Stimulated activated CD8-positive, alpha-beta memory T cell treated with anti-CD3 and anti-CD28 coated beads, Interleukin-7, amount 100 ng/mL, for 4 hours (primary cell): ENCODE measurements around the gene ACSM5.

Experiments
- DNase-seq, 2 donors: peaks; one replicate each; pipeline ENCODE4 v3.0.0-alpha.2; 2020; ENCODE audit warnings: low read depth in 2 of 2

The ACSM5 gene, protein sequence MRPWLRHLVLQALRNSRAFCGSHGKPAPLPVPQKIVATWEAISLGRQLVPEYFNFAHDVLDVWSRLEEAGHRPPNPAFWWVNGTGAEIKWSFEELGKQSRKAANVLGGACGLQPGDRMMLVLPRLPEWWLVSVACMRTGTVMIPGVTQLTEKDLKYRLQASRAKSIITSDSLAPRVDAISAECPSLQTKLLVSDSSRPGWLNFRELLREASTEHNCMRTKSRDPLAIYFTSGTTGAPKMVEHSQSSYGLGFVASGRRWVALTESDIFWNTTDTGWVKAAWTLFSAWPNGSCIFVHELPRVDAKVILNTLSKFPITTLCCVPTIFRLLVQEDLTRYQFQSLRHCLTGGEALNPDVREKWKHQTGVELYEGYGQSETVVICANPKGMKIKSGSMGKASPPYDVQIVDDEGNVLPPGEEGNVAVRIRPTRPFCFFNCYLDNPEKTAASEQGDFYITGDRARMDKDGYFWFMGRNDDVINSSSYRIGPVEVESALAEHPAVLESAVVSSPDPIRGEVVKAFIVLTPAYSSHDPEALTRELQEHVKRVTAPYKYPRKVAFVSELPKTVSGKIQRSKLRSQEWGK

DNA sequence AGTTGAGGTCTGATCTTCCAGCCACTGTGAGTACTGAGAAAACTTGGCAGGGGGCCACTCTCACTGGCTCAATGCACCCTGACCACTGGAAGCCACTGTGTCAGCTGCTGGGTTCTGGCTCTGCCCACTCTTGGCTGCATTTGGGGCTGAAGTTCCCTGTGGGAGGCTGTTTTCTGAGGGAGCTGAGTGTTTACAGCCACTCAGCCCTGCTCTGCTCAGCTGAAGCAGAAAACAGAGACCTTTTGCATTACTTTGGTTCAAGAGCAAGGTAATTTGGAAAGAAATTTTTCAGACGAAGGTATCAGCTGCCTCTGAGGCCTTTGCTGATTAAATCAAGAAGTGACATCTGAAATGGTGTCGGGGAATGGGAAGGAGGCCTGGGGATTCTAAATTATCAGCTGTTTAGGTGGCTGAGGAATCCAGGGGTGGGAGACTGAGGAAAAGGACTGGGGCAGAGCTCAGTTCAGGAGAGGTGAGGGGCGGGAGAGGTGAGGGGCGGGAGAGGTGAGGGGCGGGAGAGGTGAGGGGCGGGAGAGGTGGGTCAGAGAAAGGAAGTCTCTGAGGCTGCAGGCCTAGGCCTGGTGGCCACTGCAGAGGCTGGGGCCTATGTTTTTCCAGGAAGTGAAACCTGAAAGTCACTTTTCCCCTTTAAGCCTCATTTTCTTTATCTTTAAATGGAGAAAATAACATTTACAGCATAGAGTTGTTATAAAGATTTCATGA is at the start of gene ACSM5:
Gene ACSM5, plus strand, starts transcription at position 137 of the 723 bp plus-strand sequence. CDS start 1,951 bp downstream, outside the sequence.
- DNase-seq, result no peak

DNA sequence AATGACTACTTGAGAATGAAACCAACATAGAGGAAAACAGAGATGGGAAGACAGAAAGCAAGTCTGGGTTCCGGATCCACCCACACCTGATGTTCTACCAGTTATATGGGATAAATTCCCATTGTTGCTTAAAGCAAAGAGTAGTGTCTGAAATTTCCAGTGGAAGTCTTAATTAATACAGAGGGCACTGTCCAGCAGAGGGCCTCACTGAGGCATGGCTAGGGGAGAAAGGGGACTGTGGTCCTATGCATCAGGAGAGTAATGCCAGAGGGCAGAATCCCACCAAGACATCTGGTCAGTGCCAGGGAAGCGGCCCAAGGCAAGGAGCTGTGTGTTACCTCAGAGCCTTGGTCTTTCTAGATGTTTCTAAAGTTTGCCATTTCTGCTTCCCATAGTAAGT is 49.3 kb upstream of the ACSM5 start:
- no peak for DNase-seq

DNA sequence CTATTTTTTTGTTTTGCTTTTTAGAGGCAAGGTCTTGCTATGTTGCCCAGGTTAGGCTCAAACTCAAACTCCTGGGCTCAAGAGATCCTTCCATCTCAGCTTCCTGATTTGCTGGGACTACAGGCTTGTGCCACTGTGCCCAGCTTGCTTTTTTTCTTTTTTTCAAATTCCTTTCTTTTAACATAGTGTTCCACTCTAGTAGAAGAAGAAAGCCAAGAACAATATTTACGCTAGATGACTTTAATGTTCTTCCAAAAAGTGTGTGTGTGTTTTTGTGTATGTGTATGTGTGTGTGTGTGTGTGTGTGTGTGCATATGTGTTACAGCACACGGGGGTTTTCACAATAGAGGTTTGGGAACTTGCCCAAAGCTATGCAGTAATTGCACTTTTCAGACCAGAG is 46.1 kb upstream of the ACSM5 start:
- DNase-seq, result no peak

DNA sequence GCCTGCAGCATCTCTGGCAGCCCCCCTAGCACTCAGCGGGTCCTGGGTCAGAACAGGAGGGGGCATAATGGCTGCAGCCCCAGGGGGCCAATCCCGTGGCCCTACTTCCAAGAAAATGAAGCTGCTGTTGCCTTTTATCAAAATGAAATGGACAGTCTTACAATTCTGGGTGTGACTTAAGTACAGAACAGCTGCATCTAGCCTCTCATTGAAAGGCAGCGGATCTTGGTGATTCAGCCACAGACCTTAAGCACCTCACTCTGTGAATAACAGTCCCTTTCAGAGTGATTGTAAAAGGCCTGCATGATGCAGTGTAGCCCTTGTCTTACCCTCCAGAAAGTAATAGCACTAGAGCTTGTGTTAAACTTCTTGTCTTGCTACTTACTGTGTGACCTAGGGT is 45.3 kb upstream of the ACSM5 start:
- no peak for DNase-seq

DNA sequence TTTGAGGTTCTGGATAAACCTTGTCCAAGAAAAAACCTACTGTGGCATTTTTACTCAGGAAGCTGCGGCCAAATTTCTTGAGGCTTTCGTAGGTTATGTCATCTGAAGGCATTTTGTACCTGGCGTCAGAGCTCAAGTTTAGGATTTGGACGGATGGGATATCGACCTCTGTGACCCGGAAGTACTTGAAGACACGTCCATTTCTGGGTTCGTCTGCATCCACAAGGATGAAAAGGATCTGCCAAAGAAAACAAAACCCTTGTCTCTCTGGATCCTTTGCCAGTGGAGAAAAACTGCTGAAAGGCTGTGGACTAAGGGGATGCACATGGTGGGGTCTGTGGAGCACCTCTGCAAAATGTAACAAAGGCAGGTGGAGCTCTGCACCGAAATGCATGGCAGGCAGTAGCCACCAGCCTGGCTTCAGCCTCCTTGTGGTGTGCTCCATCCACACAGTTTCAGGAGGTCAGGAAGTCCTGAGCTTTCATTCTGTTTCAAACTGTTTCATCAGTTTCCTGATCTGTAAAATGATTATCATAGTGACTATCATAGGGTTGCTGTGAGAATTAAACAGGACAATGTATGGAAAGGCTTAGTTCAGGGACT is 39.8 kb upstream of the ACSM5 start:
- DNase-seq, result no peak

DNA sequence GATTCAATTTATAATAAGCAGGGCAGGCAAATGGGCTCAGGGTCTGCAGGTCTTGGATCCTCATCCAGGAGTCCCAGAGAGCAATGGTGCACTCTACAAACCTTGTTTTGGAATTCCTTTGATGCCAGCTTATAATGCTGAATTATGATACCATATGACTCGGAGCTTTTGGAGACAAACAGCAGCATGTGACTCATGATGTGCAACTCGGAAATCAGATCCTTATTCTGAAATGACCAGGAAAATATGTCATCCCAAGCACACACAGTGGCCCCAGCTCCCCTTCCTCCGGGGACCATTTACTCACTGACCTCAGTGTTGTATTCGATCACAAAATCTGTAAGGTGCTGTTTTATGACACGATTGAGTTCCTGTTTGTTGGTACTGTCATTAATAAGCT is 36.6 kb upstream of the ACSM5 start:
- no peak for DNase-seq

DNA sequence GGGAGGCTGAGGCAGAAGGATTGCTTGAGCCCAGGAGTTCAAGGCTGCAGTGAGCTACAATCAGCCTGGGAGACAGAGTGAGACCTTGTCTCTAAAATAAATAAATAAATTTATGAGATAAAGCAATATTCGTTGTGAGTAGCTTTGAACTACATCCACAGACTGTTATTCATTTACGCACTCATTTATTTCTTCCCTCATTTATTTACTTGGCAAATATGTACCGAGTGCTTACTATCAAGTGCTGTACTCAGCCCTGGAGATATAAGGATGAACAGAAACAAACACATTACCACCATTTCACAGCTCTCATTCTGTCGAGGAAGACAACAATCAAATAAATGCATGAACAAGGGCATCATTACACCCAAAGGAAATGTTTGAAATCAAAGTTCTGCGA is 32.2 kb upstream of the ACSM5 start:
- DNase-seq, result no peak

DNA sequence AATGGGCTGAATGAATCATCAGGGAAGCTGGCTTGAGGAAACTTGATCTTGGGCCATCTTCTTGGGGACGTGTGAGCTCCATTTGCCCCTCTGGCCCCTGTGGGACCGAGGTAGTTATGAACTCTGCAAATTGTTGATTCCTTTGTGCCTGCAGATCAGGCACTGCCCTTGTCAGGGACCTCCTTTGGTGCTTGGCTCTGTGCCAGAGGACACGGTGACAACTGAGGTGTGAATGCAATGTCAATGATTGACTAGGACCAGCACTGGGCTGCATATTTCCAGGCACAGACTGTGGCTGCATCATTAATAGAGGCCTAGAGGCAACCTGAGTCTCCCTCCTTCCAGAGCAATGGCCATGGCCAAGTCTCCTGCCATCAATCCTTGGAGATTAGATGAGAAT is 28.6 kb upstream of the ACSM5 start:
- DNase-seq, result no peak

DNA sequence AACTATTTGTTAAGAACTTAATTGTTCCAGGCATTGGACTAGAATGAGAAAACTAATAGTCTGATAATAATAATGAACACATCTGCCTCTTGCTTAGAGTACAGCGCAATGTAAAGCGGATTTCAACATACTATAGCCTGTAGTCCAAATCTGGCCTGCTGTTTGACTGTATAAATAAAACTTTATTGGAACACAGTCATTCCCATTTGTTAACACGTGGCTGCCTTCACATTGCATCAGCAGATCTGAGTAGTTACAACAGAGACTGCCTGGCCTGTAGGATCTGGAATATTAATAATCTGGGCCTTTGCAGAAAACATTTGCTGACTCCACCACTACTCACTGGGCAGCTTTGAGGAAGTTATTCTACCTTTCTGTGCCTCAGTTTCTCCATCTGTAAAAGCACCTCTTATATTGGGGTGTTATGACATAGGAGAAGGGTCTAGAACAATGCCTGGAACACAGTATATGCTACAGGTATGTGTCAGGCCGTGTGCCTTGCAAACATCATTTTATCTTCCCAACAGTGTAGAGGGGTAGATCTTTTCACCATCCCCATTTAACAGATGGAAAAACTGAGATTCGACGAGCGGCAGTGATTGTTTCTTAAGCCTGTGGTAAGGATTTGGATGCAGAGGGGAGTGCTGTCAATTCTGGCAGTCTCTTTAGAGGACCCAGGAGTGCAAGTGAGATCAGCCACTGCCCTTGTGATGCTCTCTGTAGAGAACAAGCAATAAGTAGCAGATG is 27.0 kb upstream of the ACSM5 start:
- DNase-seq, result no peak

DNA sequence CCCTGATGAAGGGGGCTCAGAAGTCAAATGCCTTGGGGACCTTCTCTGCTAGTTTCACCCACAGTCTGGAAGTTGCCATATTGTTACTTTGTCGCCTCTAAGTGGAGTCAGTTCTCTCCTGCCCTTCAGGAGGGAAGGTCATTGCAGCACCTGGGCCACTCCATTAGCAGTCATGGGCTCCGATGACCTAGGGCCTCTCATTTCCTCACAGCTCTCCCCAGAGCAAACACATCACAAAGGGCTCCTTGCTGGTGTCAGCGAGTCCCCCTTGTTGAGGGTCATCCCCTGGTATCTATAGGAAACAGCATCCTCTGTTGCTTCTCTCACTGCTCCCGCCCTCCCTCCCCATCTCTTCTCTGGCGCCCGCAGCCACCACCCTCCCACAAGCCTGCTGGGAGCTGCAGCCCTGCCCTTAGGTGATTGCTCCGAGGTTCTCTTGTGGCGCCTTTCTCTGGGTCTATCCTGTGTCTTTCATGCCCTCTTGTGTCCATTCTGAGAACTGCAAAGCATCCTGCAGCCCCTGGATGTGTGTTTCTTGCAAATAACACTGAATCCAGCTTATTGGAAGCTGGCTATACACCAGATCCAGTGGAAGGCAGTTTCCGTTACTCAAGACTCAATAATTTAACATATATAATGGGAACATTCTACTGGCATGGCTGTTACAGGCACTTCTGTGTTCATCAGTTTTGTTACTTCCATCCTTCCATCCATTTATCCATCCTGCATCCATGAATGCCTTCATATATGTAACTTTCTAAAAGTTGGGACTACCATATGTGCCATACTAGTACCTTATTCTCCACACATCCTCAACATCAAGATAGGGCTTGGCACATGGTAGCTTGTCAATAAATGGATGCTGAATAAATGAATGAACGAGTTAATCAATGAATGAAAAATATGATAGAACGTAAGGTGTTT is 26.0 kb upstream of the ACSM5 start:
- DNase-seq, result peak; percentile 0 to 5

DNA sequence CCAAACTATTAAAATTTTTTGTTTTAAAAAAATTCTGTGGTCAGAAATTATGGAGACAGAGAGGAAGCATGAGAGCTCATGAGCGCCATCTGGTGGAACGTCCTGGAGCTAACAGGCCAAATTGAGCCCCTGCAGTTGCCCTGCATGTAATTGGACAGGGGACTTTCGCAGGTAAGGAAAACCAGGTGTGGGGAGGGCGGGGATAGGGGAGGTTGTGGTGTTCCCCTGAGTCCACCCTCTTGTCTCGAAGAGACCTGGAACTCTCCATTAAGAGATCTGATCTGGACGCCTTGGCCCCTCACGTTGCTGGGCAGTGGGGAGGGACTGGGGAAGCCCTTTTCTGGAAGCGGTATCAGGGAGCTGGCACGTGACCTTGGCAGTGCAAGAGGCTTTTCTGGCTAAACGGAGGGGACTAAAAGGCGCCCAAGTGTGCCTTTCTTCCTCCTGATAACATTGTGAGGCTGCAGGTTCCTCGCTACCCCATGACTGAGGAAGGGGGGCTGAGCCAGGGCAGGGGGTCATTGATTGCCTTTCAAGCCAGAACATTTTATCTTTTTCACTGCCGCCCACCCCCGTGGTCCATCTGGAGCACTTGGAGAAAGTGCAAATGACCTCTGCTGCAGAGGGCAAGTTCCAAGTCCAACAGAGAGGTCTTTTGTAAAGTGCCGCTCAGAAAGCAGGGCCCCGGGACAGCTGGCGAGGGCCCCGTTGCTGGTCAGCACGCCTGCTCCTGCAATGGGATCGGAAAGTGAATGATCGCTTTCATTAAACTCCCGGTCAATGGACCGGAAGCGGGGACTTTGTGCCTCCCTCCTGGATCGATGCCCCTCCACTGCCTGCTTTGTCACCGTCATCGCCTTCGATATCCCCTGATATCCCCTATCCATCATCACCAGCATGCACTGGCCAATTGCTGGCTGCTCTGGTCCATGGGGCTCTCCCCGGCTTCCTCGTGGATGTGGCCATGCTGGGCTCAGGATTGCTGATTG is 23.2 kb upstream of the ACSM5 start:
- peak in 1 of 2 donors; percentile 2 for DNase-seq

DNA sequence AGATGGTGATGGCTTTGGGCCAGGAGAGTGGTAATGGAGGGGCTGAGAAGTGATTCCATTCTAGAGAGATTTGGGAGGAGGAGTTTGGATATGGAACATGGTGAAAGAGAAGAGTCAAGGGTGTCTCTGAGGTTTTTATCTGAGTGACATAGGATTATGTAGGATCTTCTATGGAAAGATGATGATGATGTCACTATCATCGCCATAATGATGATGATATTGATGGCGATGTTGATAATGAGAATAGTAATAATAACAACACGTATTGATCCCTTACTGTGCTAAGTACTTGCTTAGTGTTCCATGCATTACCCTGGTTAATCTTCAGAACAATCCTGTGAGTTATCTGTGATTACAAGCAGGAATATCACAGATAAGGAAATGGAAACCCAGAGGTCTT is 21.4 kb upstream of the ACSM5 start:
- no peak for DNase-seq

DNA sequence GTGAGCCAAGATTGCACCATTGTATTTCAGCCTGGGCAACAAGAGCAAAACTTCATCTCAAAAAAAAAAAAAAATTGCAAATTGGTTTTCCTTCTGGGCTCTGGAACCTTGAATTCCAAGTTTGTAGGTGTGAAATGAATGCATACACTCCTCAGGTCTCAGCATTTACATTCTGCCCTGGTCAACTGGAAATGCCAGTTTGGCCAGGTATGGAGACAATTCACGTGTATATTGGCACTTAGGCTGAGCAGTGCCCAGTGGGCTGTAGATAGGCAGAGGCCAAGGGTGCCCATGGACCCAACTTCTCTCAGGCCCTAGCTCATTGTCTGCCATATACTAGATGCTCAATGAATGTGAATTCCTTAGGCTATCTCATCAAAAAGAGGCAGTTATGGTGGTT is 20.5 kb upstream of the ACSM5 start:
- DNase-seq, result no peak

DNA sequence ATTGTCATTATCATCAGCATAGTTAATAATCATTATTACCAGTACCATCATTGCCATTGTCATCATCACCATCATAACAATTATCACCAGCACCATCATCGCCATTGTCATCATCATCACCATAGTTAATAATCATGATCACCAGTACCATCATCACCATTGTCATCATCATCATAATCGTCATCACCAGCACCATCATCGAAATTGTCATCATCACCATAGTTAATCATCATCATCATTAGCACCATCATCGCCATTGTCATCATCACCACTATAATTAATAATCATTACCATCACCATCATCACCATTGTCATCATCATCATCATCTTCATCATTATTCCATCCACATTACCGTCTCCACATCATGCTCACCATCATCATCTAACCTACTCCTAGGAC is 18.3 kb upstream of the ACSM5 start:
- no peak for DNase-seq

DNA sequence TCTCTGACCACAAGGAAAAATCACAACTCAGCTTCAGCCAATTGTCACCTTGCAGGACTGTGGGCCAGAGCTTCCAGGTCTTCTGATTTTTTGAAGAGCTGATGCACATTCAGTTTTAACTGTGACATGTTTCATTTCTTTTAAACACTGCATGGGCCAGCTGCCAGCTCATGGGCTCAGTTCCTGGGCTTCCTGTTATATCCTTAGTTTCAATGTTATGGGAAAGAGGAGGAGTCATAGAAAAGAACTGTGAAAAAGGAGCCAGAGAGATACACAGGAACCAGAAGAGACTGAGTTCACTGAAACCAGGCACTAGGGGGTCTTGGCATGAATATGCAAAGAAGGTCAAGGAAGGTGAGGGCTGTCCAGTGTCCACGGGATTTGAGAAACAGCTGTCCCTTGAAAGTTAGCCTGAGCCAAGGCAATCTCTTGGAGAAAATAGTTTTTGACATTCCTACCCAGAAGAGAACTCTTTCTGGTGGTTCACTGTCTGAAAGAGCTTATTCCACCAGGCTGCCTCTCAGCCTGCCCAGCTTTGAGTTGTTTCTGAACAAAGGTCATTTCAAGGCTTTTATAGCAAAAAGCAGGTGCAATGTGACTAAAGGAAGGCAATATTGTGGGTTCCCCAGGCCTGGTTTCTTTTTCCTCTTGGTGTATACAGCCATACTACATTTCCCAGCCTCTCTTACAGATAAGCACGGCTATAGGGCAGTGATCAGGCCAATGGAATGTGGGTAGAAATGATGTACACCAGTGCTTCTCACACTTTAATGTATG is 15.3 kb upstream of the ACSM5 start:
- DNase-seq, result no peak

DNA sequence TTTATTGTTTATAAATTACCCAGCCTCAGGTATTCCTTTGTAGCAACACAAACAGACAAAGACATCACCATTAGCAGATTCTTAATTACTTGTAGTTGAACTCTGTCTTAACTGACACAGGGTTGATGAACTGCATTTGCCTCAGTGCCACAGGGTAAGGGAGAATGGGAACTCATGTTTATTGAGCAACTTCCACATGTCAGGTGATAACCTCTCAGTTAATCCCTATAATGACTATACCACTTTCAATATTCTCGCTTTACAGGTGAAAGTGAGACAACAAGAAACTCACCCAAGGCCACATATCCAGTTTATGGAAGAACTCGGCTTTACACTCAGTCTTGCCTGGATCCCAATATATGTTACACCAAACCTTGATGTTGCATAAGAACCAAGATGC is 13.4 kb upstream of the ACSM5 start:
- no peak for DNase-seq

DNA sequence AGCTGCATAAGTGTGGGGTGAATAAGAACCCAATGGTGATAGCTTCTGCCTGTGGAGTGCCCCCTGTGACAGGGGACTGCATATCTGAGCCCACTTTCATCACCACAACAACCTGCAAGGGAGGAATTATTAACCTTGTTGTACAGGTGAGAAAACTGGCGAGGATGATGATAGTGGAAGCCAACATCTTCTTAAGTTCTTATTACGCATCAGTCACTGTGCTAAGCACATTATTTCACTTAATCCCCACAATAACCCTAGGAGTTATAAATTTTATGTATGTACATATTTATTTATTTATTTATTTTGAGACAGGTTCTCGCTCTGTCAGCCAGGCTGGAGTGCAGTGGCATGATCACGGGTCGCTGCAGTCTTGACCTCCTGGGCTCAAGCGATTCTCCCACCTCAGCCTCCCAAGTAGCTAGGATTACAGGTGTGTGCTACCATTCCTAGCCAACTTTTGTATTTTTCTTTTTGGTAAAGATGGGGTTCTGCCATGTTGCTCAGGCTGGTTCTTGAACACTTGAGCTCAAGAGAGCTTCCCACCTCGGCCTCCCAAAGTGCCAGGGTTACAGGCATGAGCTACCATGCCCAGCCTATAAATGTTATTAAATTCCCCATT is 12.4 kb upstream of the ACSM5 start:
- no peak for DNase-seq

DNA sequence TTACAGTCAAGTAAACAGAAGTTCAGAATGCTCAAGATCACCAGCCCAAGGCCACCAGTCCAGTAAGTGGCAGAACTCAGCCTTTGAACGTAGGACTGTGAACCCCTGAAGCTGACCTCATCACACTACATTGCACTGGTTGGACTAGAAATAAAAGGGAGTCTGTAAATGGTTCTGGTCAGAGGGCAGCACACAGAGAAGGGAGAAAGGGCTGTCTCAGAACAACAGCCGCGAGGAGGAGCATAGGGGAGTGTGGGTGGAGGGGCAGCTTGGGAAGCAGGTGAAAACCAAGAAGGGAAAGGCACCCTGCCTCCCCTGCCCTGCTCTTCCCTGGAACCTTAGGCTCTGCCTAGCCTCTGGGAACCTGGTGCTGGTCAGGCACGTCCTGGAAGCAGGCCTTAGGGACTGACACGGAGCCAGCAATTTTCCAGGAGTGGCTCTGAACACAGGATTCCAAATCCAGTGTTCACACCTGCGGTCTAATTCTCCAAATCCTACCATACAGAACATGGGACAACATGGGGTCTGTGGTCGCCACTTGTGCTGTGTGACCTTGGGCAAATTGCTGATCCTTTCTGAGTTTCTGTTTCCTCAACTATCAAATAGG is 11.8 kb upstream of the ACSM5 start:
- no peak for DNase-seq
